ENCODE data around the gene PEPD.

The PEPD gene

DNA sequence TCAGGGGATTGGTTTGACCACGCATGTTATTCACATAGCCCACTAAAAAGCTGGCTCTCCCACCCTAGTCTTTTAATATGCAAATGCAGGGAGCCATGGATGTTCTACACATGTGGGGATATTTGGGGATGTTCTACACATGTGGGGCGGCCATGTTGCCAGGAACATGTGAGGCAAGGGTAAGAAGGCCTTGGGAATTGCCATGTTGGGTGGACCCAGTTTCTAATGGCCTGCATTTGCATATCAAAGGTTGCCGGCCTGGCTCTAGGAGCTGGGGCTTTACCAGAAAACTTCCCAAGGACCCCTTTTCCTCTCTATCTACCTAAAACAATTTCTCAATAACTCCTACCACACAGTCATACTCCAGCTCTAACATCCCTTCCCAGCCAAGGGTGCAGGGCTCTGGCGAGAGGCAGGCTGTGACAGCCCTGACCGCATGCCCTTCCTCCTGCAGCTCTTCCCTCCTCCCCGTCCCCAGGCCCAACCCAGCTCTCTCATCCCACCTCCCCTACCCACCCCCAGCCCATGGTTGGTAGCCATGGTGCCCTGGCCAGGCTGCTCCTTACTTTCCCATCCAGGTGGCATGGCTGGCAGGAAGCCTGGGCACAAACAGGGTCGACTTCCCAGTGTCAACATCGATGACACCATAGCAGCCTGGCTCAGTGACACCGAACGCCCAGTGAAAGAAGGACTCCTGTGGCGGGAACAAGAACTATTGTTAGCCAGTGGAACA is 11.0 kb downstream of the PEPD start:
- no peak for DNase-seq

DNA sequence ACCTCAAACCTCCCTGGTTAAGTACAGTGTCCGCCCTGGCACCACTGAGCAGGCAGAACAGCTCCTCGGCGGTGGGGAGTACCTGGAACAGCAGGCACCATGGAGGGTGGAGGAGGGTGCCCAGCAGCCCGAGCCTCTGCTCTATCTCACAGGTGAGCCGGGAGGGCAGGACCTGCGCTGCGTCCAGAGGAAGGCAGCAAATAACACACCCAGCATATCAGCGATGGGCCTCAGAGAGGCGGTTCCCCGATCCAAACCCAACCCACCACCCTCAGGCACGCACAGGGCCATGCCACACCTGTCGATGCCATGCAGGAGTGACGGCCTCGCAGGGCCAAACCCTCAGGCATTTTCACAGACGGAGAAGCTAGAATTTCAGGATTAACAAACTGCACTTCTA is 11.8 kb downstream of the PEPD start:
- no peak for DNase-seq

DNA sequence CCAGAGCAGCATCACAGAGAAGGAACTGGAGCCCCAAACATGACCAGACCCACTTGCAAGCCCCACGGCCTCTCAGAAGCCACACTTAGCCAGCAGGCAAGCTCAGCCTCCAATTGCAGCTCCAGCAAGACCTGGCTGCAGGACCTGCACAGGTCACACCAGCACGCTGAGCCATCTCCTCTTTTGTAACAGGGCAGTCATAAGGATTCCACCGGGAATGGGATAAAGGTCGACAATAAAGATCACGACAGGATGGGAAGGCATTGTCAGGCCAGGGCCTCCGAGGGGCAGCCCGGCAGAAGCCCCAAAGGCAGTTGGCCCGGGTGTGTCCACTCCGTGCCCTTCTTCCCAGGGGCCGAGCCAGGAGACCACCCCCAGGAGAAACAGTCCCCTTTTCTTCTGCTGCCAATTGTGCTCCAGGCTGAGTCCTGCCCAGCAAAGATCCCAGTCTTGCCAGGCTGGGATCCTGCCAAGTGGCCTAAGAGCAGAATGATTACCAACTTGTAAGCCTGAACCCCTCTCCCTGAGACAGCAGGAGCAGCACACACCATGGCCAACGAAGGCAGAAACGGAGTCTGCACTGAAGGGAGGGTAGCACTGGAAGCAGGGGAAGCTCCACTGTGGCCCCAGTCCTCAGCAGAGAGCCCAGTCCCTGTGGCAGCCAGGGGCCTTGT is 12.5 kb downstream of the PEPD start:
- no peak for DNase-seq

DNA sequence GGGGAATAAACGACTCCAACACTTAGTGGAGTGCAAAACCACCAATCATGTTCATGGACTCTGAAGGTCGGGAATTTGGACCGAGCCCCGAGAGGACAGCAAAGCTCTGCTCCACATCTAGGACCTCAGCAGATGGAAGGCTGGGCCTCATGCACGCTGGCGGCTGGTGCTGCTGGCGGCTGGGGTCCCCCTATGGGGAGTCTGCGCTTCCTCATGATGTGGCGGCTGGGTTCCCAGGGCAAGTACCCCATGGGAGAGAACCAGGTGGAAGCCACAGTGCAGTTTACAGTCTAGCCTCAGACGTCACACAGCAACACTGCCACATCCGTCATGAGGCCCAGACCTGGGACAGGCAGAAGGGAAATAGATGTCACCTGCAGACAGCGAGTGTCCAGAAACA is 13.2 kb downstream of the PEPD start:
- DNase-seq = no peak

DNA sequence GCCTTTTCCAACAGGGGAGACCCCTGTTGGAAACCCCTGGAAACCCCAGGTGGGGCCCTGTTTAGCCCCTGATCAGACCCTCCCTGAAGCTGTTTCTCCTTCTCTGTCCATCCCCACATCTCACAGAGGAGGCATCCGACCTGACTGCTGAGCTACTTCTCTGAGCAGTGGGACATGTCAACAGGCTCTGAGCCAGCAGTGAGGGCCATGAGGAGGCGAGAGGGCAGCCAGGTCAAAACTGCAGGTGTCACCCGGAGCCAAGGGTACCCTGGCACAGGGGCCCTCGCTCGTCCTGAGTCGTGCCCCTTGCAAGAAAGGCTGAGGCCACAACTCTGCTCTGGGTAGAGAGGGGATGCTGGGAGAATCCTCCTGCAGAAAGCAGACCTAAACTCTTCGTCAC is 13.6 kb downstream of the PEPD start:
- no peak for DNase-seq

DNA sequence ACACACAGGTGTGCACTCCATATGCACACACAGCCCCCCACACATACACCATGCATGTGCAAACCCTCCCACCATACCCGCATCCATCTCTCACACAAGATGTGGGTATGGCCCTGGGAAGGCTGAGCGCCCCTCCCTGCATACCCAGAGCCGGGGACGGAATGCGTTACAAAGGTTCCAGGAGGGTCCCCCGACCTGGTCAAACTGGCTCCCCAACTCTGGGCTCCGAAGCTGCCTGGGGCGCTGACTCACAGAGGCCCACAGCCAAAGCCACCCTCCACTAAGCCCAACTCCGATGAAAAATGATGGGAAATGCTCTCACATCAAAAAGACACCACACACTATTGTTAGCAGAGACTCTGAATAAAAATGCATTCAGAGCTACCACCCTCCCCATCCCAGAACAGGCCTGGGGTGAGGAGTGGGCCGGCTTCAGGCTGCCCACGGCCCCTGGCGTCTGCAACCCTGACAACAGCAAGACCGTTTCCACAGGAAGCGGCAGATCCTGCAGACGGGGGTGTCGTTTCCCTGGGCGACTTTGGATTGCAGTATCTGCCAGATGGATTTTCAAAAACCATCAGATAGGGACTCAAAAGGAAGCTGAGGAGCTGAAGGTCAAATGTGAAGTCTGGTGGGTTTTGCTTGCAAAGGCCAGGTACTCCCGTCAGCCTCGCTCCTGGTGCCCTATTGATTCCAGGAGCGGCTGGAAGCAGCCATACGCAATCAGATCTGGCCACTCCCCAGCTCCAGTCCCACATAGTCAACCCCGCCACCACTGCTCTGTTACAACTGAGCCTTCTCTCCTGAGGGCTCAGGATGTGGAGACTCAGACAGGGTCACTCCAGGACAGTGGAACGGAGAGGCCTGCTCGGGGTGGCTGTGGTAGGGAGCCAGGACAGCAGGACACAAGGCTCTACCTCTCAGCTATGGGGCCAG is 14.3 kb downstream of the PEPD start:
- DNase-seq = no peak

DNA sequence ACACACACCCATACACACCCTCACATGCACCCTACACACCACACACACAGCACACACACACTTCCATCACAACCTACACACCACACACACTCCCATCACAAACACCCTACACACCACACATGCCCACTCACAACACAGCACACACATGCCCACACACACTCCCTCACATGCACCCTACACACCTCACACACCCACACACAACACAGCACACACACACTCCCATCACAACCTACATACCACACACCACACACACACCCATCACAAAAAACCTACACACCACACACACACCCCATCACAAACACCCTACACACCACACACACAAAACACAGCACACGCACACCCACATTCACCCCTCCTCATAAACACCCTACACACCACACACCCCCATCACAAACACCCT is 15.1 kb downstream of the PEPD start:
- no peak for DNase-seq

DNA sequence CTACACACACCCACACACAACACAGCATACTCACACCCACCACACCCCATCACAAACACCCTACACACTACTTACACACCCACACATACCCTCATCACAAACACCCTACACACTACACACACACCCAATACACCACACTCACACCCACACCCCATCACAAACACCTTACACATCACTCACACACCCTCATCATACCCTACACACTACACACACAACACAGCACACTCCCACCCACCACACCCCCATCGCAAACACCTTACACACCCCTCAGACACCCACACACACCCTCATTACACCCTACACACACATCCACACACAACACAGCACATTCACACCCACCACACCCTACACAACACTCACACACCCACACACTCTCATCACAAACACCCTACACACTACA is 15.8 kb downstream of the PEPD start:
- no peak for DNase-seq

DNA sequence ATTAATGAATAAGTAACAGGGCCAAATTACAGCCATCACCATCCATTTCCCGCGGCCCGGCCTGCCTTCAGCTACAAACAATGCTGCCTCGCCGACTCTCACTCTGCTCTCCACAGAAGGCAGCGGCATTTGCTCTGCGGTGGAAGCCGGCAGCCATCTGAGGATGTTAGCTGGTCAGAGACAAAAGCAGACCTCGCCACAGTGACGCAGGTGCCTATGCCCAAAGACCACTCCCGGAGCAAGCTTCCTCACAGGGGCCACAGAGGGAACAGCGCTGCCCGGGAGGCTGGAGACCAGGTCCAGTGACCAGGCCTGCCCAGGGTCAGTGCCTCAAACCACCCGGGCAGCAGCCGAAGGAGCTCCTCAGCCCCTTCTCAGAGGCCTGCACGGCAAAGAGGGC is 16.4 kb downstream of the PEPD start:
- DNase-seq = no peak

DNA sequence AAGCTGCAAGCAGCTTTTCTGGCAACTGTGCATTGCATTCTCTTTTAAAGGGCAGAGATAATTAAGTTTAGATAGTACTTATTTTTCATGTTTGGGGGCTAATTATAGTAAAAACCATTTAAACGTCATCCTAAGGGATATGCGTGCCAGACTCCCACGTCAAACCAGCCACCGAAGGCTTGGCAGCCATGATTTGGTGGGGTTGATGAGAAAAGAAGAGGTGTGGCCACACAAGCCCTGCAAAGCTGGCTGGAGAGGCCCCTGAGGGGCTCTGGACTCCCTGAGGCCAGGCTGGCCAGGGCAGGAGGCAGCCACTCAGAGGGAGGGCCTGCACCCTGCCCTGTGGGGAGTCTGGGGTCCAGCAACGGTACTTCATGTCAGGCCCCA is 17.5 kb downstream of the PEPD start:
- DNase-seq = no peak

DNA sequence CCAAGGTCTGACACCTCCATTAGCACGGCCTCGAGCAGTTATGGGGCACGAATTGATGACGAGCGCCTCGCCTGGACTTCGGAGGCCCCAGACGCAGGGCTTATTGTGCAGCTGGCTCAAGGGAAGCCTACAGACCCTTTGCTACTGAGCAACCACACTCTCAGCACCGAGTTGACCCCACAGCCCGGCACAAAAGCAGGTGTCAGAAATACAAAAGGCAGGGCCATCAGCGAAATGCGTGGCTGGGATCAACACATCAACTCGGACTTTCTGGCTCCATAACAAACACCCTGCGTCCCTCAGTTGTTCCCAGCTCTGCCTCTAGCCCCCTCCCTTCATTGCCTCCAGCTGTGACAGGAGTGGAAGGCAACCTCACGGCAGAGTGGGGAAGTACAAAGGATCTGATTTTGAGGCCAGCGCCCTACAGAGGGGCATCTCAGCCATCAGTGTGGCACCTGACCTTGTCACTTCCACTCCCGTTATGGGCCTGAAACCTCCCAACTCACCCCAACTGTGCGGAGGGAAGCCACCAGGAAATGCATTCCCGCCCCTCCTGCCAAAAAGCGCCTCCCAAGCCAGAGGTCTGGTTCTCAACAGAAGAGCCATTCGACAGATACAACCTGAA is 18.0 kb downstream of the PEPD start:
- DNase-seq = no peak

DNA sequence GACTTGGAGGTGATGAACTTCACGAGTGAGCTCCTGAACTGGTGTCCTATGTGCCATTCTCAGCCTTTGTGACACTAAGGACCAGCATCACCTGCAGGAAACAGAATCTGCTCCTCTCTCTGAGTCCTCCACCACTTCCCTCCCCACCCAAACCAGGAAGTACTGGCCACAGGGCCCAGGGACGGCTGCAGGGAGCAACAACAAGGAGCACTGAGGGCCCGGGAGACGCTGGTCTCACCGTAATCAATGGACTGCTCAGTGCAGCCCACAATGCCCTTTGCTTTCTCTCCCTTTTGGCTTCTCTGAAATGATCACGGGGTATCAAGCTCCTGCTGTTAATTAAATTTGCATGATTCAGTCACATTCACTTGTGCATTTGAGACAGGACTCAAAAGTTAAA is 18.6 kb downstream of the PEPD start:
- no peak for DNase-seq

DNA sequence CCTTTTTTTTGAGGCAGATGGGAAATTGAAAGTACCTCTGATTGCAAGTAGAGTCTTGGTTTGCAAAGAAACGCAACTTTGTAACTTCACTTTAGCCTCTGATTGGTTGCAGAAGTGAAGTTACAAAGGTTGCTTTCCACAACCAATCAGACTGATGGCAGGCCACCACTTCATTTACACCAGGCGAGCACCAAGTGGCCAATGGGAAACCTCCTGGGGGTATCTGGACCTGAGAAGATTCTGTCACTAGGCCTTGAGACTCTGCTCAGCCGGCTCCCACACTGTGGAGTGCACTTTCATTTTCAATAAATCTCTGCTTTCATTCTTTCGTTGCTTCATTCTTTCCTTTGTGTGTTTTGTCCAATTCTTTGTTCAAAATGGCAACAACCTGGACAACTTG is 19.1 kb downstream of the PEPD start:
- DNase-seq = no peak

DNA sequence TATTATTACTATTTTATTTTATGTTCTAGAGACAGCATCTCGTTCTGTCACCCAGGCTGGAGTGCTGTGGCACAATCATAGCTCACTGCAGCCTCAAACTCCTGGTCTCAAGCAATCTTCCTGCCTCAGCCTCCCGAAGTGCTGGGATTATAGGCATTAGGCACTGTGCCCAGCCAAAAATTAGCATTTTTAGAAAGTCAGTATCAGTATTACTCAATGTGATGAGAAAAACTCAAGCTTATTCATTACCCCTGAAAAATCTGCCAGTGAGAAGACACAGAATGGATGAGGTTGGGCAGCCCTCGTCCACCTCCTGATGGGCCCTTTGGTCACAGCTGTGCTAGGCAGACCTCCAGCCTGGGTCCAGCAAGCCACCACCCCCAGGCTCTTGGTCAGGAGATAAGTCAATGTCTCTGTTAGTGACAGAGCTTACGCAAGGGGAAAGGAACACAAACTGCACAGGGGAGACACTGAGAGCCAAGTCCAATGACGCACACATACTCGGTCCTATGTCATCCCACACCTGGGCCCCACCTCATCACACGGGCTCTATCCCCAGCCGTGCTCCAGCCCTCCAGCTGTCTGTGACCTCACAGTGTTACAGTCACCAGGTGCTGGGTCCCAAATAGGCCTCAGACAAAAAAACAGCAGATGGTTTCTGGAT is 19.8 kb downstream of the PEPD start:
- no peak for DNase-seq

DNA sequence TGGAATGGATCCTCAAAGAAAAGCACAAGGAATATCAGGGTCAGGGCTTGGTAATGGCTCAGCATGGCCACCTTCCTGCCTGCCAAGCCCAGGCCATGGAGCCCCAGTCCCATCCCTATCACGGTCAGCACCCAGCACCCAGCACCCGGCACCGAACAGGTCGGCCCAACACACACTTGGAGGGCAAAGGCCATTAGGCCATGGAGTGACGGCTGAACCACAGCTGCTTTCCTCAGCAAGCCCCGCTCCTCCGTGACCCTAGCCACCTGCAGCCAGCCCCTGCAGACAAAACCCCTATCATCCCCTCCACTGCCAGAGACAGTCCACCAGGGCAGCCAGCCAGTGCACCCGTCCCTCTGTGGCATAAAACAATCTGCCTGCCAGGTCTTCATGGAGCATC is 20.6 kb downstream of the PEPD start:
- DNase-seq = no peak

DNA sequence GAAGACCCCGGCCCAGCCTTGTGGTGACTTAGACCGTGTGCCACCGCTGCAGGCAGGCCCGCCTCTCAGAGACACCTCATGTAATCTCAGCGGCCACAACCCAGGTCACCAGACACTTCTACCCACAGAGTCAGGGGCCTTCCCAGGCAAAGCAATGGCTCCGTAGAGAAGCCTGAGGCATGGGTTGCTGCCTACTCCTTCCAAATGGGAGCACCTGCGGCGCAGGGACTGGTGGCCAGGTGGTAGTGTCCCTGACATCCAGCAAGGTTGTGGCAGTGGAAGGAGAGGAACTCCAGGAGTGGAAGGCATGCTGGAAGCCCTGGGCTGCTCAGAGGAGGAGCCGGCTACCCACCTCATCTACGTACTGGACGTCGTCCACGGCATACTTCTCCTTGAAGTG is 21.0 kb downstream of the PEPD start:
- DNase-seq = no peak

DNA sequence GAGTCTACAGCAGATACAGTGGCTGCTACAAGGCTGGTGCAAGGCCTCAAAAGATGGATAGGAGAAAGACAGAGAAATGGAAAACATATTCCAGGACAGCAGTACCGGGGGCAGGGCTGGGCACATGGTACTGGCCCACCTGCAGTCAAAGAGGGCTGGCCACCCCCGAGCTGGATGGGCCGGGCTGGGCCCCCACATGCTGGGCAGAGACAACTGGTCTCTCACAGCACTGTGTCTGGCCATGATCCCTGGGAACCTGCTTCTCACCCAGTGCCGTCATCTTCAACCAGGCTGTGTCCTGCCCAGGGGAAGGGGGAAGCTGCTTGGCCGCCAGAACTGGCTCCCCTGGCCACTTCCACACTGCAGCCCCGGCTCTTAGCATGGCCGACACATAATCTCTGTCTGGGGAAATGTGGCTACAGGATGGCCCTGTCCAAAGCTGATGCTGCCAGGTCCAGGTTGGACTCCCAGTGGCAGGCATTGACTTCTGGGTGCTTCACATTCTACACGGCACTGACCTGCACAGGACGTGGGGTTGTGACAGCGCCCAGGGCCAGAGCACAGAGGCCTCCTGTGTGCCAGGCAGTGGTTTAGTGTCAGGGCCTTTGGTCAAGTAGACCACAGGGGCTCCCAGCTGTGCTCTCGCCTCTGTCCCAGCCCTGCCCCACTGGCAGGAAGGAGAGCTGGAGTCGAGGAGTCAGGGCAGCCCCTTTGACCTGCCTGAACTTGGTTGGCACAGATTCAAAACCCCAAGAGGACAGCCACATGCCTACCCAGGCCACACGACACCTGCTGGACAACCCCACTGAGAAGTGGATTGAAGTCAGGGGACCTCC is 21.7 kb downstream of the PEPD start:
- no peak for DNase-seq

DNA sequence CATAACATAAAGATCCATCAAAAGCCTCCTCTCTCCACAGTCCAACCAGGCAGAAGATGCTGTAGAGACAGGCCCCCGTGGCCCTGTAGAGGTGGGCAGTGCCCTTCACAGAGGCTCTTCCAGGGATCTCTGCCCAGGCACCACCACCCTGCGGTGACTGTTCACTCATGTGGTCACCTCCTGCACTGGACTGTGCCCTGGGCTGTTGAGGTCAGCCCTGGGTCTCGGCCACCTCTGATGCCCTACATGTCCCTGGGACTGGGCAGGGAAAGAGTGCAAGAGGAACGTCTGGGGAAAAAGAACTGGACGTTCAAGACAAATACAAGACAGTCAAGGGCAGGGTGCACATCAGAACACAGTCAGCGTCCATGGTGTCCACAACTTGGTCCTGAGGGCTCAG is 22.3 kb downstream of the PEPD start:
- no peak for DNase-seq

DNA sequence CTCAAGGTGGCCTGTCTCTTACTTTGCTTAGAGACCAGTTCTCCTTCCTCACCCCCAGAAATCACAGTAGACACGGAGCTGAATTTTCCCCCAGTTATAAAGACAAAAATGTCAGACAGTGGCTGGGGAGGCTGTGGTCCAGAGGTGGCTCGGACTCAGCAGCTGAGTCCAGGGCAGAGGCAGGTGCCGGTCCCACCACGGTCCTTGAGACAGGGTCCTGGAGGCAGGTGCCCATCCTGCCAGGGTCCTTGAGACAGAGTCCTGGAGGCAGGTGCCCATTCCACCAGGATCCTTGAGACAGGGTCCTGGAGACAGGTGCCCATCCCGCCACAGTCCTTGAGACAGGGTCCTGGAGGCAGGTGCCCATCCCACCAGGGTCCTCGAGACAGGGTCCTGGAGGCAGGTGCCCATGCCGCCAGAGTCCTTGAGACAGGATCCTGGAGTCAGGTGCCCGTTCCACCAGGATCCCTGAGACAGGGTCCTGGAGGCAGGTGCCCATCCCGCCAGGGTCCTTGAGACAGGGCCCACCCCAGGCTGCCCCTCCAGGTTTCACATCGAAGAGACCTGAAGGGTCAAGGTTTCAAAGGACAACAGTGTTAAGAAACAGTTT is 23.1 kb downstream of the PEPD start:
- DNase-seq = no peak

DNA sequence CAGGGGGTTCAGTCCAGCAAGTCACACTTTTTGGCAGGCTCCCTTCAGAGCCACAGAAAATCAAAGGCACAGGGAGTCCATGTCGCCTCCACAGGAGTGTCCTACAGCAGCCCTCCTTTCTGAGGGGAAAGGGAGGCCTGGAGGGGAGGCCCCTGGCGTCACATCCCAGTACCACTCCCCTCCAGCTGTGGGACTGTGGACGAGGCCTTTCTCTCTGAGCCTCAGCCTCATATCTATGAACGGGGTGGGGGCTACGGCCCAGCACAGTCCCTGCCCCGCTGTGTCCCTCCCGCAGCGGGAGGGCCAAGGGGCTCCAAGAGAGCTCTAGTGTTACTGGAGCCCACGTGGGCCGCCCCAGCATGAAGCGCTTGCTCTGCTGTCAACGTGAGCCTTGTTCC is 23.8 kb downstream of the PEPD start:
- DNase-seq = no peak

DNA sequence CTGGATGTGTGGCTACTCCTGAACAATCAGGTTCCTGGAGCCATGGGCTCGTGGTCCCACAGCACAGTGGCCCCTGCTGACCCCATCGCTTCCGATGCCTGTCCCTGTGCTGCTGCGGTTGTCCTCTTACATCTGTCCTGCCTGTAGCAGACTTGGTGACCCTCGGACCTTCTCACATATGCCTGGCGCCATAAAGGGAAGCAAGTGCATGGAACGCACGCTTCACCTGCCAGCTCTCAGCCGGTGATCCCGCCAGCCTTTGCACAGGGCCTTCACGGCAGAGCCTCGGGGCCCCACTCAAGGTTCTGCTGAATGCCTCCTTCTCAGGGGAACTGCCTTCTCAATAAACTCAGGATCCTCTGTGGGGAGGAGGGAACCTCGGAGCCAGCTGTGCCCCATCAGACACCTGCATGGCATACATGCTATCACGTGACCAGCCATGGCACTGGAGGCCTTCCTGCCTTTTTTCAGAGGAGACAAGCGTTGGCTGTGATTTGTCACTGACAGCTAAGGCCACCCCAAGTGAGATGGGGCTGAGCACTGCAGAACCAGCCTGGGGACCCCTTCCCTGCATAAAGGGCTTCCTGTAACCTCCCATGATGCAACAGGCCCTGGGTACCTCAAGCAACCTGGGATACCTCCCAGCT is 24.3 kb downstream of the PEPD start:
- DNase-seq = no peak

Data from inflammatory macrophage treated with lipopolysaccharide for 4 hours (primary cell).